ENCODE measurements around the gene ZNF627.
"Not testable (repeated sequence)": the region's sequence is repeated elsewhere in the genome, so short reads cannot be mapped to it uniquely, and the experiment has no call there.

ZNF627 gene

DNA sequence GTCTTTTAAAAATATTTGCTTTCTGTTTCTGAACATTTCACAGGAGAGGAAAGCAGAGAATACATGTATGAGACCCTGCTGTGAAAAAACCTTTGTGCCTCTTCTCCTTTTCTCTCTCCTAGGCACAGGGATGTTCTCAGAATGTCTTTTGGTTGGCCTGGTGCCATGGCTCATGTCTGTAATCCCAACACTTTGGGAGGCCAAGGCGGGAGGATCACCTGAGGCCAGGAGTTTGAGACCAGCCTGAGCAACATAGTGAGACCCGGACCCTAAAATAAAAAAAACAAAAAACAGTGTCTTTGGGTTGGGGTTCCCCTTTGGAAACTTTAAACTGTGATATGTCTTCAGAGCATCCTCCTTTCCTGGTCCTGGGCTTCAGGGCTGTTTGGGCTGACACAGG is 1.5 kb downstream of the ZNF627 start:
- Histone ChIP-seq H3K27me3 (ENCODE audit: insufficient read depth, low read length) (no peaks in the 10 kb centered on the region), H3K27ac (ENCODE audit: low read depth, low read length) (no peak overlapping the region), H3K4me3 (ENCODE audit: low read length) (peak overlapping the region; percentile 90), H3K4me1 (ENCODE audit: insufficient read depth, low read length) (peaks cover 14% of the 10 kb centered on the region), H3K36me3 (ENCODE audit: insufficient read depth, low read length) (peaks cover 18% of the 10 kb centered on the region), H3K9ac (ENCODE audit: low read depth, low read length) (no peak overlapping the region; the same call in 1 of the 2 replicates), H3K9me3 (ENCODE audit: insufficient read depth, low read depth, low read length) (peaks cover 3% of the 10 kb centered on the region; the same call in 1 of the 2 replicates)
- 96% methylated on average over 2 of the region's 2 CpGs for WGBS

GRCh38 chr19:11599704-11600103 is 2.4 kb downstream of the ZNF627 start:
- H3K27ac ChIP-seq (ENCODE audit: low read depth, low read length); H3K27me3 ChIP-seq (ENCODE audit: insufficient read depth, low read length); H3K4me3 ChIP-seq (ENCODE audit: low read length); H3K9ac ChIP-seq (ENCODE audit: low read depth, low read length): not testable (repeated sequence)
- Histone ChIP-seq H3K9me3 (ENCODE audit: insufficient read depth, low read depth, low read length) (peaks cover 12% of the 10 kb centered on the region; the same call in 1 of the 2 replicates), H3K36me3 (ENCODE audit: insufficient read depth, low read length) (peaks cover 27% of the 10 kb centered on the region), H3K4me1 (ENCODE audit: insufficient read depth, low read length) (peaks cover 14% of the 10 kb centered on the region)
- WGBS, result 98% methylated on average over 8 of the region's 8 CpGs

- Histone ChIP-seq H3K36me3 (ENCODE audit: insufficient read depth, low read length) (peaks cover 46% of the 10 kb centered on the region), H3K27ac (ENCODE audit: low read depth, low read length) (no peak overlapping the region), H3K9ac (ENCODE audit: low read depth, low read length) (no peak overlapping the region), H3K9me3 (ENCODE audit: insufficient read depth, low read depth, low read length) (peaks cover 38% of the 10 kb centered on the region), H3K4me3 (ENCODE audit: low read length) (no peak overlapping the region), H3K4me1 (ENCODE audit: insufficient read depth, low read length) (no peaks in the 10 kb centered on the region; the same call in 1 of the 2 replicates), H3K27me3 (ENCODE audit: insufficient read depth, low read length) (no peaks in the 10 kb centered on the region)
- 96% methylated on average over 8 of the region's 8 CpGs for WGBS
These were observed 9.2 kb downstream of the ZNF627 start for GRCh38 chr19:11606484-11606883.

- Histone ChIP-seq H3K9ac (ENCODE audit: low read depth, low read length) (no peak overlapping the region), H3K27me3 (ENCODE audit: insufficient read depth, low read length) (no peaks in the 10 kb centered on the region), H3K36me3 (ENCODE audit: insufficient read depth, low read length) (peaks cover 52% of the 10 kb centered on the region), H3K4me1 (ENCODE audit: insufficient read depth, low read length) (no peaks in the 10 kb centered on the region; the same call in 1 of the 2 replicates), H3K9me3 (ENCODE audit: insufficient read depth, low read depth, low read length) (peaks cover 37% of the 10 kb centered on the region), H3K27ac (ENCODE audit: low read depth, low read length) (no peak overlapping the region), H3K4me3 (ENCODE audit: low read length) (no peak overlapping the region)
- WGBS, result 71% methylated on average over 1 of the region's 1 CpG
These were observed 14.4 kb downstream of the ZNF627 start for GRCh38 chr19:11611730-11612129.

DNA sequence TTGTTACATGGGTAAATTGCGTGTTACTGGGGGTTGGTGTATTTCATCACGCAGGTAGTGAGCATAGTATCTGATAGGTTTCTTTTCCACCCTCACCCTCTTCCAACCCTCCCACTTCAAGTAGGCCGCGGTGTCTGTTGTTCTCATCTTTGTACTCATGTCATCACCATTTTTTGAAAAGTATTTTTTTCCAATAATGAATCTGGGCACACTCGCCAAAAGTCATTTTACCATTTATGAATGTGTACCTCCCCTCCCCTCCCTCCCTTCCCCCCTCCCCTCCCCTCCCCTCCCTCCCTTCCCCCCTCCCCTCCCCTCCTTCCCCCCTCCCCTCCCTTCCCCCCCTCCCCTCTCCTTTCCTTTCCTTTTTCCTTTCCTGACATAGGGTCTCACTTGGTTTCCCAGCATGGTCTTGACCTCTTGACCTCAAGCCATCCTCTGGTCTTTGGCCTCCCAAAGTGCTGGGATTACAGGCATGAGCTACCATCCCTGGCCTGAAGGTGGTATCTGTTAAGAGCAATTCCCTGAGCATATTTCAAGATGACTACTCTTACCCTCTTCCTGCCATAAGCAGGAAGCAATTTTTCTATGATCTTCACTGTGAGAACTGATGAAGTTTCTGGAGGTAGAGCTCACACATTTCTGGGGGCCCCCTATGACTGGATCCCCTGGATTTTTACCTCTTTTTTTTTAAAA is 15.7 kb downstream of the ZNF627 start:
- H3K36me3 ChIP-seq (ENCODE audit: insufficient read depth, low read length), result peaks cover 55% of the 10 kb centered on the region
- no peak overlapping the region for H3K9ac ChIP-seq (ENCODE audit: low read depth, low read length)
- H3K27me3 ChIP-seq (ENCODE audit: insufficient read depth, low read length), result no peaks in the 10 kb centered on the region
- H3K4me3 ChIP-seq (ENCODE audit: low read length), result no peak overlapping the region
- H3K9me3 ChIP-seq (ENCODE audit: insufficient read depth, low read depth, low read length), result peaks cover 48% of the 10 kb centered on the region
- no peak overlapping the region for H3K27ac ChIP-seq (ENCODE audit: low read depth, low read length)
- no peaks in the 10 kb centered on the region; the same call in 1 of the 2 replicates for H3K4me1 ChIP-seq (ENCODE audit: insufficient read depth, low read length)
- WGBS, result 97% methylated on average over 4 of the region's 5 CpGs

DNA sequence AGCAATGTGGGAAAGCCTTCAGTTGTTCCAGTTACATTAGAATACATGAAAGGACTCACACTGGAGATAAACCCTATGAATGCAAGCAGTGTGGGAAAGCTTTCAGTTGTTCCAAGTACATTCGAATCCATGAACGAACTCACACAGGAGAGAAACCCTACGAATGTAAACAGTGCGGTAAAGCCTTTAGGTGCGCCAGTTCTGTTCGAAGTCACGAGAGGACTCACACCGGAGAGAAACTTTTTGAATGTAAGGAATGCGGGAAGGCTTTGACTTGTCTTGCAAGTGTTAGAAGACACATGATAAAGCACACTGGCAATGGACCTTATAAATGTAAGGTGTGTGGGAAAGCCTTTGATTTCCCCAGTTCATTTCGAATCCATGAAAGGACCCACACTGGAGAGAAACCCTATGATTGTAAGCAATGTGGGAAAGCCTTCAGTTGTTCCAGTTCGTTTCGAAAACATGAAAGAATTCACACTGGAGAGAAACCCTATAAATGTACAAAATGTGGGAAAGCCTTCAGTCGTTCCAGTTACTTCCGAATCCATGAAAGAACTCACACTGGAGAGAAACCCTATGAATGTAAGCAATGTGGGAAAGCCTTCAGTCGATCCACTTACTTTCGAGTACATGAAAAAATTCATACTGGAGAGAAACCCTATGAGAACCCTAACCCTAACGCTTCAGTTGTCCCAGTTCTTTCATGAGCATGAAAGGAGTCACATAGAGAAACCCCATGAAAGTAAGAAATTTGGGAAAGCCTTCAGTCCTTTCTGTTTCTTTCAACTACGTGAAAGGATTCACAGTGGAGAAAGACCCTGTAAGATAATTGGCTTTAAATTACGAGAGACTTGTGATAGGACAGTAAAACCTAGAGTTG is 20.1 kb downstream of the ZNF627 start:
- Histone ChIP-seq H3K4me3 (ENCODE audit: low read length) (no peak overlapping the region), H3K9me3 (ENCODE audit: insufficient read depth, low read depth, low read length) (peaks cover 48% of the 10 kb centered on the region)
- 96% methylated on average over 19 of the region's 19 CpGs for WGBS

GRCh38 chr19:11620553-11620952 is 23.3 kb downstream of the ZNF627 start:
- 87% methylated on average over 4 of the region's 4 CpGs for WGBS
- H3K4me1 ChIP-seq (ENCODE audit: insufficient read depth, low read length), result peaks cover 6% of the 10 kb centered on the region
- H3K9ac ChIP-seq (ENCODE audit: low read depth, low read length), result no peak overlapping the region
- no peak overlapping the region for H3K4me3 ChIP-seq (ENCODE audit: low read length)
- H3K9me3 ChIP-seq (ENCODE audit: insufficient read depth, low read depth, low read length), result peaks cover 31% of the 10 kb centered on the region
- no peak overlapping the region for H3K27ac ChIP-seq (ENCODE audit: low read depth, low read length)
- peaks cover 13% of the 10 kb centered on the region; the same call in 1 of the 2 replicates for H3K27me3 ChIP-seq (ENCODE audit: insufficient read depth, low read length)
- peaks cover 54% of the 10 kb centered on the region for H3K36me3 ChIP-seq (ENCODE audit: insufficient read depth, low read length)

More for the DNA sequence above, 20.1 kb downstream of the ZNF627 start:
- H3K9ac ChIP-seq (ENCODE audit: low read depth, low read length), result no peak overlapping the region
- H3K27ac ChIP-seq (ENCODE audit: low read depth, low read length), result no peak overlapping the region
- H3K27me3 ChIP-seq (ENCODE audit: insufficient read depth, low read length), result no peaks in the 10 kb centered on the region
- peaks cover 74% of the 10 kb centered on the region for H3K36me3 ChIP-seq (ENCODE audit: insufficient read depth, low read length)
- no peaks in the 10 kb centered on the region for H3K4me1 ChIP-seq (ENCODE audit: insufficient read depth, low read length)

DNA sequence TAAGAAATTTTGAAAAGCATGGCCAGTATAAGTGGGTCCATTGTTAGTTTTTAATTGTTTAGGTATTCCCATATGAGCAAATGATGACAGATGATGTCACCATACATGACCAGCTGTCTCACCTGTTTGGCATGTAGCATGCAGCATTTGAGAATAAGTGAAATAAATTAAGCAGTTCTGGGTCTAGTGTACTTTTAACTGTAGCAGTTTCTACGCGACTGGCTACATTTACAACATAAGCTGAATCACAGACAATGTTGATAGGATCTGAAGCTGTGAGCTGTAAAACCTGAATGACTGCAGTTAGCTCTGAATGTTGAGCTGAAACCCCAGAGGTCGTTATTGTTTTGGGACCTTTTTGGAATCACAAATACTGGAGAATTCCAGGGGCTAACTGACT is 25.1 kb downstream of the ZNF627 start:
- H3K4me1 ChIP-seq (ENCODE audit: insufficient read depth, low read length); H3K27ac ChIP-seq (ENCODE audit: low read depth, low read length); H3K9ac ChIP-seq (ENCODE audit: low read depth, low read length); H3K4me3 ChIP-seq (ENCODE audit: low read length): not testable (repeated sequence)
- 57% methylated on average over 1 of the region's 3 CpGs for WGBS
- Histone ChIP-seq H3K27me3 (ENCODE audit: insufficient read depth, low read length) (peaks cover 13% of the 10 kb centered on the region; the same call in 1 of the 2 replicates), H3K36me3 (ENCODE audit: insufficient read depth, low read length) (peaks cover 36% of the 10 kb centered on the region), H3K9me3 (ENCODE audit: insufficient read depth, low read depth, low read length) (peaks cover 16% of the 10 kb centered on the region)

DNA sequence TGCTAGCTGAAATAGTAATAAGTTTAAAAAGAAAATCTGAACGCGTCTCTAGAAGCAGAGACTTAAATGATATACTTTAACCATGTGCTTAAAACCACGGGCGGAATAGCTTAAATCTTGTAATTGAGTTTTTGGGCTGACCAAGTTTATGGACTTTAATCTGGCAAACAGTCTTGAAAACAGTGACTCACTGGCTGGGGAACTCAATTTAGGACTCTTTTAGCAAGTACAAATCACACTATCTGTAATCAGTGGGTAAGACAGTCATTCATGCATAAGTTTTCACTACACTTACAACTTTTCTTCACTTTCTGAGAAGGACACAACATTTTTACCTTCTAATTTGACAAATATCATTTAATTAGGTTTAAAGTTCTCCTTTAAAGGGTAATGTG is 26.8 kb downstream of the ZNF627 start:
- peaks cover 6% of the 10 kb centered on the region for H3K4me1 ChIP-seq (ENCODE audit: insufficient read depth, low read length)
- peaks cover 13% of the 10 kb centered on the region; the same call in 1 of the 2 replicates for H3K27me3 ChIP-seq (ENCODE audit: insufficient read depth, low read length)
- 91% methylated on average over 4 of the region's 4 CpGs for WGBS
- H3K9me3 ChIP-seq (ENCODE audit: insufficient read depth, low read depth, low read length), result no peaks in the 10 kb centered on the region
- peaks cover 19% of the 10 kb centered on the region for H3K36me3 ChIP-seq (ENCODE audit: insufficient read depth, low read length)
- H3K4me3 ChIP-seq (ENCODE audit: low read length), result peak overlapping the region; percentile 50
- H3K27ac ChIP-seq (ENCODE audit: low read depth, low read length), result no peak overlapping the region
- H3K9ac ChIP-seq (ENCODE audit: low read depth, low read length), result no peak overlapping the region

GRCh38 chr19:11626252-11626651 is 29.0 kb downstream of the ZNF627 start:
- no peaks in the 10 kb centered on the region; the same call in 1 of the 2 replicates for H3K36me3 ChIP-seq (ENCODE audit: insufficient read depth, low read length)
- peaks cover 13% of the 10 kb centered on the region; the same call in 1 of the 2 replicates for H3K27me3 ChIP-seq (ENCODE audit: insufficient read depth, low read length)
- no peak overlapping the region for H3K9ac ChIP-seq (ENCODE audit: low read depth, low read length)
- no peak overlapping the region for H3K27ac ChIP-seq (ENCODE audit: low read depth, low read length)
- H3K9me3 ChIP-seq (ENCODE audit: insufficient read depth, low read depth, low read length), result no peaks in the 10 kb centered on the region
- no peak overlapping the region for H3K4me3 ChIP-seq (ENCODE audit: low read length)
- H3K4me1 ChIP-seq (ENCODE audit: insufficient read depth, low read length), result peaks cover 6% of the 10 kb centered on the region
- 90% methylated on average over 15 of the region's 15 CpGs for WGBS

GRCh38 chr19:11633223-11633622 is 35.9 kb downstream of the ZNF627 start:
- Histone ChIP-seq H3K9me3 (ENCODE audit: insufficient read depth, low read depth, low read length) (peaks cover 3% of the 10 kb centered on the region; the same call in 1 of the 2 replicates), H3K27me3 (ENCODE audit: insufficient read depth, low read length) (no peaks in the 10 kb centered on the region), H3K4me1 (ENCODE audit: insufficient read depth, low read length) (no peaks in the 10 kb centered on the region), H3K4me3 (ENCODE audit: low read length) (no peak overlapping the region), H3K9ac (ENCODE audit: low read depth, low read length) (no peak overlapping the region), H3K36me3 (ENCODE audit: insufficient read depth, low read length) (no peaks in the 10 kb centered on the region), H3K27ac (ENCODE audit: low read depth, low read length) (no peak overlapping the region)
- WGBS, result 82% methylated on average over 9 of the region's 9 CpGs
